Ovary (tissue), 3 donors: ENCODE data around the gene TRPM3.

Source experiments
- EP300 ChIP-seq: sonication (generic); formaldehyde crosslinking; IDR thresholded peaks from one replicate; pipeline ENCODE4 v1.6.1; 2017; ENCODE audit warnings: antibody characterized with exemption
- POLR2A ChIP-seq: fragments of 450-650 bp; IDR thresholded peaks from one replicate; pipeline ENCODE4 v1.6.1; 2017; ENCODE audit warnings: antibody characterized with exemption, mild to moderate bottlenecking, moderate library complexity
- TF ChIP-seq, protein P1 (sequence below), 3 donors: fragments of 450-650 bp in 2 of 3; fragments of 200-600 bp in 1 of 3; IDR thresholded peaks; one replicate each; pipeline versions ENCODE4 v1.5.1 to v1.8.0; 2016 to 2022; ENCODE audit warnings: antibody characterized with exemption in 3 of 3, mild to moderate bottlenecking in 1 of 3
- donor health status: DM: no; HTN: no; CAD: no.

DNA sequence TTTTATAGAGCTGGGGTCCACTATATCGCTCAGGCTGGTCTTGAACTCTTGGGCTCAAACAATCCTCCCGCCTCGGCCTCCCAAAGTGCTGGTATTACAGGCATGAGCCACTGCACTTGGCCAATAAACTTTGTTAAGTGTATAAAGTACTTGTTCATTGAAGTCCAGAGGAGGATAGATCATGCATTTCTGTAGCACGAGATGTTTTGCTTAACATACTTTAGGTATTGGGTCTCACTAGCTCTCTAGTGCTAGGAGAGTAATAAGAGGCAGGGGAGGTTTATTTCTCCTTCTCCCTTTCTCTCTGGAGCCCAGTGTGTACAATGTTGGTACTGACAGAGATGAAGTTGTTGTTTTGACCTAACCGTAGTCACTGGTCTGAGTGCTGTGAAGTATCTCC, 581.4 kb downstream of the TRPM3 start:
- no peak for TF ChIP-seq POLR2A
- TF ChIP-seq, protein P1, sequence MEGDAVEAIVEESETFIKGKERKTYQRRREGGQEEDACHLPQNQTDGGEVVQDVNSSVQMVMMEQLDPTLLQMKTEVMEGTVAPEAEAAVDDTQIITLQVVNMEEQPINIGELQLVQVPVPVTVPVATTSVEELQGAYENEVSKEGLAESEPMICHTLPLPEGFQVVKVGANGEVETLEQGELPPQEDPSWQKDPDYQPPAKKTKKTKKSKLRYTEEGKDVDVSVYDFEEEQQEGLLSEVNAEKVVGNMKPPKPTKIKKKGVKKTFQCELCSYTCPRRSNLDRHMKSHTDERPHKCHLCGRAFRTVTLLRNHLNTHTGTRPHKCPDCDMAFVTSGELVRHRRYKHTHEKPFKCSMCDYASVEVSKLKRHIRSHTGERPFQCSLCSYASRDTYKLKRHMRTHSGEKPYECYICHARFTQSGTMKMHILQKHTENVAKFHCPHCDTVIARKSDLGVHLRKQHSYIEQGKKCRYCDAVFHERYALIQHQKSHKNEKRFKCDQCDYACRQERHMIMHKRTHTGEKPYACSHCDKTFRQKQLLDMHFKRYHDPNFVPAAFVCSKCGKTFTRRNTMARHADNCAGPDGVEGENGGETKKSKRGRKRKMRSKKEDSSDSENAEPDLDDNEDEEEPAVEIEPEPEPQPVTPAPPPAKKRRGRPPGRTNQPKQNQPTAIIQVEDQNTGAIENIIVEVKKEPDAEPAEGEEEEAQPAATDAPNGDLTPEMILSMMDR (IDR thresholded peaks at IDR 0.05) = no peak
- TF ChIP-seq EP300 = no peak
